Choroid plexus epithelial cell (primary cell): ENCODE data around the gene DCLRE1B.
A peak's percentile ranks its signal among the peaks of the same experiment; 100 is the strongest.

Source experiments
- DNase-seq: peaks from one replicate; pipeline ENCODE4 v3.0.0-alpha.2; 2010; ENCODE audit warnings: low read depth
- H3K4me3 ChIP-seq: 2 replicates; pipeline ENCODE4 v1.5.1; 2011; ENCODE audit warnings: low read depth, mild to moderate bottlenecking, control low read depth, low read length, moderate library complexity
- TF ChIP-seq, protein P1 (sequence below): conservative IDR thresholded peaks from 2 replicates; pipeline ENCODE4 v1.5.1; 2011; ENCODE audit warnings: low read depth, mild to moderate bottlenecking, control low read depth, inconsistent platforms, low read length, moderate library complexity

DCLRE1B gene

DNA sequence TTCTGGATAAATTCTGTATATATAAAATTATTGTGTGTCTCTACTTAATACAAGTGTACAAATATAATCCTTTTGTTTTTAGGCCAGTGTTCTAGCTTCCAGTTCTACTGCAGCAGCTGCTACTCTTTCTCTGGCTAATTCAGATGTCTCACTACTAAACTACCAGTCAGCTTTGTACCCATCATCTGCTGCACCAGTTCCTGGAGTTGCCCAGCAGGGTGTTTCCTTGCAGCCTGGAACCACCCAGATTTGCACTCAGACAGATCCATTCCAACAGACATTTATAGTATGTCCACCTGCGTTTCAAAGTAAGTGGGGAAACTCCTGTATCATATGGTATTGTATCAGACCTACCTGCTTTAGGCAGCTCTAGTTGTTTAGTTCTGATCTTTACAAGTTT lies 52.9 kb downstream of the DCLRE1B start:
- TF ChIP-seq, protein P1, sequence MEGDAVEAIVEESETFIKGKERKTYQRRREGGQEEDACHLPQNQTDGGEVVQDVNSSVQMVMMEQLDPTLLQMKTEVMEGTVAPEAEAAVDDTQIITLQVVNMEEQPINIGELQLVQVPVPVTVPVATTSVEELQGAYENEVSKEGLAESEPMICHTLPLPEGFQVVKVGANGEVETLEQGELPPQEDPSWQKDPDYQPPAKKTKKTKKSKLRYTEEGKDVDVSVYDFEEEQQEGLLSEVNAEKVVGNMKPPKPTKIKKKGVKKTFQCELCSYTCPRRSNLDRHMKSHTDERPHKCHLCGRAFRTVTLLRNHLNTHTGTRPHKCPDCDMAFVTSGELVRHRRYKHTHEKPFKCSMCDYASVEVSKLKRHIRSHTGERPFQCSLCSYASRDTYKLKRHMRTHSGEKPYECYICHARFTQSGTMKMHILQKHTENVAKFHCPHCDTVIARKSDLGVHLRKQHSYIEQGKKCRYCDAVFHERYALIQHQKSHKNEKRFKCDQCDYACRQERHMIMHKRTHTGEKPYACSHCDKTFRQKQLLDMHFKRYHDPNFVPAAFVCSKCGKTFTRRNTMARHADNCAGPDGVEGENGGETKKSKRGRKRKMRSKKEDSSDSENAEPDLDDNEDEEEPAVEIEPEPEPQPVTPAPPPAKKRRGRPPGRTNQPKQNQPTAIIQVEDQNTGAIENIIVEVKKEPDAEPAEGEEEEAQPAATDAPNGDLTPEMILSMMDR: peak; percentile 16
- no peak overlapping the region for H3K4me3 ChIP-seq
- no peak for DNase-seq

DNA sequence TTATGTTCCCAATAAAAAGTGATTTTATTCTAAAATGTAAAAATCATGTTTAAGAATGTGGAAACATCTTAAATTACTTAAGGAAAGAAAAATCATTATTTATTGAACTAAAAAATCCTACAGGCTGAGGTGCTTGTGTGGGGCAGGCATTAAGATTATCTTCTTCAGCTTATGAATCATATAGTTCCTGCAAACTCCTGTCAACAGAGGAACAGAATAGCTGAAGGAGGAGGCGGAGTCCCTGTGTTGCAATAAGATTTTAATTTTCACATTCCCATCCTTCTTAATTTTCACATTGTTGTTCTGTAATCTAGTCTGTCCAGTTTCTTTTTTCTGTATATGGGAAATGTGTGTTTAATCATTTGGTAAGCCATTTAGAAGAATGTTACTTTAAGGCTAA lies 53.6 kb downstream of the DCLRE1B start:
- TF ChIP-seq, protein P1: no peak
- DNase-seq: peak; percentile 64
- no peak overlapping the region for H3K4me3 ChIP-seq

DNA sequence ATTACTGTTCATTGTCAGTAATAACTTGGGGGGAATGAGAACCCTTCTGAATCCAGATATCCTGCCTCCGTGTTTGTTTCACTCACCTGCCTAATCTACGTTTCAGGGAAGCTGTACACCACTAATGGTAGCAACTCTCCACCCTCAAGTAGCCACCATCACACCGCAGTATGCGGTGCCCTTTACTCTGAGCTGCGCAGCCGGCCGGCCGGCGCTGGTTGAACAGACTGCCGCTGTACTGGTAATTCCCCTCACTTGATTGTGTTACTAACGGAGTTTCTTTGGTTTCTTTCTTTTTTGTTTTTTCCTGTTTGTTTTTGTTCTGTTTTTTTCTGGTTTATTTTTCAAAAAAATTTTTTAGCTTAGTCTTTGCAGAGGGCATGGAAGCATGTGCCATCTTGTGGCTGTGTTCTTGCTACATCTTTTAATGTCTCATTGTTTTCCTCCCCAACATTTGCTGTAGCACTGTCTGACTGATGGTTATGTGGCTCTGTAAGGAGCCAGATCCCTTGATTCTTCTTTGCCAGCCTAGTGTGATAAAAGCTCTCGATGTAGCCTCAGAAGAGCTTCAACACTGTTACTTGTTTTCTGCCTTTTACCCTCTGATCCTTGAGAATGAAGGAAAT lies 58.3 kb downstream of the DCLRE1B start:
- no peak for DNase-seq
- TF ChIP-seq, protein P1: peak; percentile 36
- no peak overlapping the region for H3K4me3 ChIP-seq
